Tibial nerve (tissue), 4 donors: ENCODE results near the gene PRM1.

ENCODE experiments used
- EP300 ChIP-seq, 2 donors: sonication (generic); formaldehyde crosslinking; IDR thresholded peaks; one replicate each; pipeline ENCODE4 v1.6.1; 2017; ENCODE audit warnings: antibody characterized with exemption in 2 of 2, mild to moderate bottlenecking in 1 of 2
- POLR2A ChIP-seq, 2 donors: fragments of 450-650 bp; IDR thresholded peaks; one replicate each; pipeline ENCODE4 v1.6.1; 2017; ENCODE audit warnings: antibody characterized with exemption in 2 of 2, mild to moderate bottlenecking in 2 of 2, moderate library complexity in 2 of 2
- TF ChIP-seq, protein P1 (sequence below), 5 experiments: fragments of 200-600 bp in 3 of 5; fragments of 450-650 bp in 2 of 5; sonication (generic) in 3 of 5; IDR thresholded peaks; one replicate each; pipeline ENCODE4 v1.5.1; 2016 to 2019; ENCODE audit warnings: antibody characterized with exemption in 5 of 5, mild to moderate bottlenecking in 3 of 5, moderate library complexity in 2 of 5

DNA sequence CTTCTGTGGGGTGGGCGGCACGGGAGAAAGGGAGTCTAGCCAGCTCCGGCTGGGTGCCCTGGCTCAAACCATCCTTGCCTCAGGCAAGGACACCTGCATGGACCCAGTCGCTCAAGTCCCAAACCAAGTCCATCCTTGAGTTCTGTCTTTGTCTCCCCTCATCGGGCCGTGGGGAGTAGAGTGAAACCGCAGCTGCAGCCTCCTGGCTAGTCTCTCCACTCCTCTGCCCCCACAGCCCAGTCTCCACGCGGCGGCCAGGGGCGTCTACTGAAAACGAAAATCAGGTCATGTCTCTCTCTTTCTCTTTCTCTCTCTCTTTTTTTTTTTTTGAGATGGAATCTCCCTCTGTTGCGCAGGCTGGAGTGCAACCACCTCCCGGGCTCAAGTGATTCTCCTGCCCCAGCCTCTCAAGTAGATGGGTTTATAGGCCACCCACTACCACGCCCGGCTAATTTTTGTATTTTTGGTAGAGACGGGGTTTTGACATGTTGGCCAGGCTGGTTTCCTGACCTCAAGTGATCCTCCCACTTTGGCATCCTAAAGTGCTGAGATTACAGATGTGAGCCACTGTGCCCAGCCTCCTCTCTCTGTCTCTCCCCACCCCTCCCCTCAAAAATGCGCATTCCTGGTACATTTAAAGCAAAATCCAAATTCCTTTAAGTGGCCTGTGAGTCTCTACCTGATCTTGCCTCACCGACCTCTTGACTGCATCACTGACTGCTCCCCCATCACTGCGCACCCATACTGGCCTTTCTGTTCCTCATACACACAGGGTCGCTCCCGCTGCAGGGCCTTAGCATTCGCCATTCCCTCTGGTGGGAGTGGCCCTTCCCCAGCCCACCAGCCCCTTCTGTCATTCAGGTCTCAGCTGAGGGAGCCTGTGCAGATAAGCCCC is 46.4 kb upstream of the PRM1 start:
- TF ChIP-seq, protein P1, sequence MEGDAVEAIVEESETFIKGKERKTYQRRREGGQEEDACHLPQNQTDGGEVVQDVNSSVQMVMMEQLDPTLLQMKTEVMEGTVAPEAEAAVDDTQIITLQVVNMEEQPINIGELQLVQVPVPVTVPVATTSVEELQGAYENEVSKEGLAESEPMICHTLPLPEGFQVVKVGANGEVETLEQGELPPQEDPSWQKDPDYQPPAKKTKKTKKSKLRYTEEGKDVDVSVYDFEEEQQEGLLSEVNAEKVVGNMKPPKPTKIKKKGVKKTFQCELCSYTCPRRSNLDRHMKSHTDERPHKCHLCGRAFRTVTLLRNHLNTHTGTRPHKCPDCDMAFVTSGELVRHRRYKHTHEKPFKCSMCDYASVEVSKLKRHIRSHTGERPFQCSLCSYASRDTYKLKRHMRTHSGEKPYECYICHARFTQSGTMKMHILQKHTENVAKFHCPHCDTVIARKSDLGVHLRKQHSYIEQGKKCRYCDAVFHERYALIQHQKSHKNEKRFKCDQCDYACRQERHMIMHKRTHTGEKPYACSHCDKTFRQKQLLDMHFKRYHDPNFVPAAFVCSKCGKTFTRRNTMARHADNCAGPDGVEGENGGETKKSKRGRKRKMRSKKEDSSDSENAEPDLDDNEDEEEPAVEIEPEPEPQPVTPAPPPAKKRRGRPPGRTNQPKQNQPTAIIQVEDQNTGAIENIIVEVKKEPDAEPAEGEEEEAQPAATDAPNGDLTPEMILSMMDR (IDR thresholded peaks at IDR 0.05), result no peak
- TF ChIP-seq POLR2A (IDR thresholded peaks at IDR 0.05) (no peak), EP300 (IDR thresholded peaks at IDR 0.05) (no peak)
